Activated CD8-positive, alpha-beta memory T cell treated with anti-CD3 and anti-CD28 coated beads for 48 hours (primary cell): Measurements from ENCODE around the gene CDK5RAP2.

Experiments used
- DNase-seq, 3 experiments: peaks; one replicate each; pipeline ENCODE4 v3.0.0-alpha.2; 2020; ENCODE audit warnings: low read depth in 2 of 3, low spot score in 2 of 3

The CDK5RAP2 gene

DNA sequence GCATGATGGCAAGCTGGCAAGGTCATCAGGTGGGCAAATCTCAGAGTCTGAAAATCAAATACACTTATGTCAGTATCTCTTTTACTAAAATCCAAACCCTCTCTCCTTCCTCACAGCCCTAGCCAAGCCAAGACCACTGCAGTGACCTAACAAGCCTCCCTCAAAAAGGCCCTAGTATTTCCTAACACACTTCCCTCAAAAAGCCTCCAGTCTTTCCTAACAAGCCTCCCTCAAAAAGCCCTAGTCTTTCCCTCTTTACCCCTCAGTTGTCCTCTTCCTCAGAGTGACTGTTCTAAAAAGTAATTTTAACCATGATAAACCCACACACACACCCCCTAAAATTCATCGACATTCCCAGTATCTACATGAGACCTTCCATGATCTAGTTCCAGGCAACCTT lies 140.0 kb downstream of the CDK5RAP2 start:
- no peak for DNase-seq

DNA sequence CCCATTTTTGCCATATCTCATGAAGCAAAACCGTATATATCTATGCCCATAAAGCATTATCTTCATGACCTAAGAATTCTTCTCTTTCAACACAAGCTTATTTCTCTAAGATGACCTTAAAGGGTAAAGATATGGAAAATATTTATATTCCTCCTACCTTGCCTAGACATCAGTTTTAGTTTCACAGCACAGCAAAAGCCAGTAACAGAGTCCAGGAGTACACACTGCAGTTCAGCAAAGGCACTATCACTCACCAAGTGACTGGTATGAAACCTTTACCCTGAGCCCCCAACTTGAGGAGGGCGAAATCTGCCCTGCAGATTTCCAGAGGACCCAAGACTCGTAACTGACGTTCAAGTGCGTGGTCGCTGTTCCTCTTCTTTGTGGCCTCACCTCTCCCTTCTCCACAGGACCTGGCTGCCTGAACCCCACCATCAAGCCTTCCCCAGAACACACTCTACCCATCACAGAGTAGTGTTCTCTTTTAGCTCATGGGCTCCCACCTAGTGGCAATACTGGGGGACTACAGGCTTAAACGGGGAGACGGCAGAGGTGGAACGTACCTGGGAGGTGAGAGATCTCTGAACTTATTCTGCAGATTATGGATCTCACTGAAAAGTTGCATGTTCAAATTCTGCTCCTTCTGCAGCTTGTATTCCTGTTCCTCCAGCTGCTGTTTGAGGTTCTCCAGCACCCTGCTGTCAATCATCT lies 141.0 kb downstream of the CDK5RAP2 start:
- no peak for DNase-seq

DNA sequence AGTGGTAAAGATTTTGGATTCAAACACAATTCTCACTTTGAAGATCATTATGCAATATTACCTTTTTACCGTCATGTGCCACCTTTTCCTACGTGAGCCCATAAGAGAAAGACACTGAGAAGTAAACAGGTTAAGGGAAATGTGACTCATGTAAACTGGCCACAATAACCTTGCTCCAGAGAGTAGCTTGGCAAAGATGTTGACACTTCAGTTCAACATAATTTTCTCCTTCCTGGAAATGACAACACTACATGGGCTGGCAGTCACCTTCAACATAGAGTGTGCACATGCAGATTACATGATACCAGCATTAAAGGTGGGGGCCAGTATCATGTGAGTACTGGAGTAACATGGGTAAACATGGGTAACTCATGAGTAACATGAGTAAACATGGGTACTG lies 141.9 kb downstream of the CDK5RAP2 start:
- no peak for DNase-seq

DNA sequence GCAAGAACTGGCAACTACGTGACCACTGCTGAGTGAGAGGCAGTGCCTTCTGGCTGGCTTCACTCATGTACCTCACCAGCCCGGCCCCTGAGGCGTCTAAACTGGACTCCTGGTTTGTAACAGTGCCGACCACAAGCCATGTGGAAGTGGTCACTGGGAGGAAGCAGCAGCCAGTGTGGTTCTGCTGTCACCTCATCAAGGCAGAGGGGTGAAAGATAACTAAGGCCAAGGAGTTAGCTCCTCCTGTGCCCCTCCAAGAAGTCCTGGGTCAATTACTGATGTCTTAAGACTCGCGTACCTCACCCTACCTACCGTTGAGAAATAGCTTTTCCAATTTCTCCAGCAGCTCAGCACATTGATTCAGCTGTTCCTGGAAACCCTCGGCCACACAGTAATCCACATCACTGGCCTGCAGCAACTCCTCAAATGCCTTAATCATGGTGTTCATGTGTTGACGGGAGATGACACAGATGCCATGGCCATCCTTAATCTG lies 142.9 kb downstream of the CDK5RAP2 start:
- no peak for DNase-seq

DNA sequence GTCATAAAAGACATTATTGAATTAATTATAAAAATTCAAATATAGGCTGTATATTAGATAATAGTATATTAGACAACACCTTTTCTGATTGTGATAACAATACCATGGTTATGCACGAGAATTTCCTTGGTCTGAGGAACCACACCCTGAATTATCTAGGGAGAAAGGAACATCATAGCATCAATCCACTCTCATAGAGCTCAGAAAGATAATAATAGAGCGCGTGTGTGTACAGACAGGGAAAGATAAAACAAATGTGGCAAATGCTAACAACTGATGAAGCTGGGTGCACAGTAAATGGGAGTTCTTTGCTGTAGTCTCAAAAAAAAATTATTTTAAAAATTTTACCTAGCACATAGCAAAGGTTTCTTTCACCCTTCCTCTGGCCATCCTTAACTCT lies 143.5 kb downstream of the CDK5RAP2 start:
- no peak for DNase-seq

DNA sequence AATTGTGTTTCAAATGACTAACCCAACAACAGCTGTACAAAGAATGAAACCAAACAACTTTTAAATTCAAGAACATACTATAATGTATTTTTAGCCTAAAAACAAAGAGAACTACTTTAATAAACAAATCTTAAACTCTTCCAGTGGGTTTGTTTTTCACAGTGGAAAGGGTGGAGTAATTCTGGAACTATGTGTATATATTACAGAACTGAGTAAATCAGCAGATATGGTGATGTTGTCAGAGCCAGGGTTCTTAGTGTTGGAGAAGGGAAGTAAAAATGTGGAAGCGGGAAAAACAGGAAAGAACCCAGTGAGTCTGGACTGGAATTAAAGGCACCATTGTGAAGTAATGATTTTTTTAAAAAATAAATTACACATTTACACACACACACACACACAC lies 144.9 kb downstream of the CDK5RAP2 start:
- no peak for DNase-seq

DNA sequence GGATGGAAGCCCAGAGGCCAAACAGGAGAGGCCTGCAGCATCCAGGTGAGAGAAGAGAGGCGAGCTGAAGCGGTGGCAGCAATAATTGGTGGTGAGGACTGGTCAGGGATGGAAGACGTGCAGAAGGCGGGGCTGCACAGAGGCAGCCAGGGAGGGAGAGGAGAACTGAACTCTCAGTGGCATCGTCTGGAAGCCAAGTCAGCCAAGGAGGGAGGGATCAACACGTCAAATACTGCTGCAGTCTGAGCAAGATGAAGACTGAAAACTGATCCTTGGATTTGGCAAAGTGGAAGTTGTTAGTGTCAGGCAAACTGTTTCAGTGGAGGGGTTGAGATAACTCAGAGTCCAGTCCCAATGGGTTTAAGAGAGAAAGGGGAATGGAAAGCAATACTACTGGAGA lies 145.4 kb downstream of the CDK5RAP2 start:
- no peak for DNase-seq

DNA sequence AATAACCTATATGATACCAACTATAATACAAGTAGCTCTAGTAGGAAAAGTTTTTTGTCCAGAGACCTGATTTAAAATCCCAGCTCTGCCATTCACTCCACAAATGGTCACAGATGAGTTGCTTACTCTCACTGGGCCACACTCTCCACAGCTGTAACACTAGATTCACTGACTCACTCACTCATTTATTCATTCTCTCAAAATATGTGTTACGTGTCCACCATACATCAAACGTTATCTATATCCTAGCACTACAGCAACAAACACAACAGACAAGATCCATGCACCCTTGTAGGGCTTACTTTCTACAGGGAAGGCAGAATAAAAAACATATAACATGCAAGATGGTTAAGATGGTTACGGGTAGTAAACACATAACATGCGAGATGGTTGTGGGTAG lies 146.3 kb downstream of the CDK5RAP2 start:
- no peak for DNase-seq

DNA sequence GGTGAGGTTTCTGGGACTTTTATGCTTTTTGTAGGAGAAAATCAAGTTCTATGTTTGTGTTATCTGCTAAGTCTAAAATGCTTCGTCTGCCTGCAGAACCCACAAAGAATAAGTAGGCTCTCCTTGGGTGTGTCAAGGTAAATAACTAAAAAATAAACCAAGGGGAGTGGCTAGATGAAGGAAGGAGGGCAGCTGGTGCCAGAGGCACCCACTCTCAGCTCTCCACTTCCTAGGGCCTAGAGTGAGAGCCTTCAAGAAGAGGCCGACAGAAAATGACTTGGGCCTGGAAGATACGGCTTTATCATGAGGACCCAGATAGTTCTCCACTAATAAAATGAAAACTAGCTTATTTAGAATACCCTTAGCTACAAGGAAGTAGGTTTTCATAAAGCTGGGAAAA lies 147.4 kb downstream of the CDK5RAP2 start:
- no peak for DNase-seq

DNA sequence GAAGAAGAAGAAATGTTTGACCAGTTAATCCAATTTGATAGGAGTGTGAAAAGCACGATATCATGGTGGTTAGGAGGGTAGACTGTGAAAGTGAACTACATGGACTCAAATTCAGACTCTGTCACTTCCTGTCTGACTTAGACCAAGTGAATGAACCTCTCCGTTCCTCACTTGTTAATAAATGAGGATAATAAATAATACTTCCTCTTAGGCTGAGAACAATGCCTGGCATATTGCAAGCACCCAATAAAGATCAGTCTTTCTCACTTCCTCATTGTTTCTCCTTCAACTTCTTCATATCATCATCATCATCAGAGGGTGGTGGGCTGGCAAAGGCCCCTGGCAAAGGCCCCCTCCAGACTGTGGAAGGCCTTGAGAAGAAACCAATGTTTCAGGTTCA lies 148.7 kb downstream of the CDK5RAP2 start:
- DNase-seq: no peak

DNA sequence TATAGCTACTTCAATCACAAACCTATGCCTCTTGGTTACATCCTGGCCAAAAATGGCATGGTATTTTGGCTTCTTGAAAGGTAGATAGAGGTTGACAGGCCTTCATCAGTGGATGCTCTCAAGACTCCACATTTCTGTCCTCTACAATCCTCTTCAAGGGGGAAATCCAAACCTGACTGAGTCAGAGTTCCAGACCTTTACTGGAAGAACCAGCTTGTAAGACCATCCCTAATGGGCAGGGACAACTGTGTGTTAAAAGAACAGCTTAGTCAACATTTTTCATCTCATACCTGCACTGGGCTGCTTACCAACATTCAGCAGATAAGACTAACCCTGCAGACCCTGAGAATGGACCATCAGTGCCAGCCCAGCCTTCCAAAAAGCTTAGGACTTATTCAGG lies 155.7 kb downstream of the CDK5RAP2 start:
- DNase-seq: no peak

DNA sequence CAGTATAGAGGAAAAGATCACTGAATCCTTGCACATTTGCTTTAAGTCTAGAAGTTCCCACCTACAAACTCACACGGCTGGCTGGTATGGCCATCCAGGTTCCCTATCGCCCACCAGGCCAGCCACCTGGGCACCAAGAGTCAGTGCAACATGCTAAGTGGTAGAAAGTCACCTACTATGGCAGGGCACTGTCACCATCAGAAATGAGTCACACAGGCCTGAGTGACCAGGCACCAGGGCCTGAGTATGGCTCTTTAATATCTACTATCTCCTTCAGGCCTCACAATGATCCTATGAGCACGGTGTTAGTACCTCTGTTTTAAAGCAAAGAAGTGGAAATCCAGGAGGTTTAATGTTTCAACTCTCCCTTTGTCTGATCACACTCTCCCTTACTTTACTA lies 156.2 kb downstream of the CDK5RAP2 start:
- DNase-seq: no peak

DNA sequence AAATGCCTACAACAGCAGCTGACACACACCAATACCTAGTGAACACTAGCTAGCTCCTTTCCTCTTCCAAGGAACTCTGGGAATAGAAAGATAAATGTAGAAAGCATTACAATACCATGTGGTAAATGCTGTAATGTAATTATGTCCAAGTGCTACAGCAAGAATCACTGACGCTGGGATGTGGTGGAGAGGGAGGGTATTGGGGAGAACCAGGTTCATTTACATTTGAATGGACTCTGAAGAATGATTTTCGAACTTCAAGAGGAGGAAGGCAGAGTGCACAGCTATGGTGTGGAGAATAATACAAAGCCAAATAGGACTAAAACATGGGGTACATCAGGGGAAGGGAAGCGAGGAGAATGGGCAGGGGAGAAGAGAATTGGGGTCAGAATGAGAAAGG lies 158.0 kb downstream of the CDK5RAP2 start:
- DNase-seq: no peak

DNA sequence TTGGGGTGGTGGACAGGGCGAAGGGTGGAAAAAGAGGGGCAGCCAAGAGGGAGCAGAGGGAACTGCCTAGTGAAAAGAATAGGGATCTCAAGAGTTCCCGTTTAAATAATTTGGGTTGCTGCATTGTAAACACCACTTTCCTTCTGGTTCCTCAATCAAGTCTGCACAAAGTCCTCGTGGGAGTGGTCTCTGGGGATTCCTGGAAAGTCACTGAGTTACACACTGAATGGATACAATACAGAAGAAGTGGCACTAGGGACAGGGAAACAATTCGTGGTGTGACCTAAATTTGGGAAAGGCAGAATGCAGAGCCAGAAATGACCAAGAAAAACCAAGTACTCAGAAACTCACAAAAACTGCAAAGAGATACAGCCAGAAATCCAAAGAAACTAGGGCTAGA lies 161.7 kb downstream of the CDK5RAP2 start:
- no peak for DNase-seq

DNA sequence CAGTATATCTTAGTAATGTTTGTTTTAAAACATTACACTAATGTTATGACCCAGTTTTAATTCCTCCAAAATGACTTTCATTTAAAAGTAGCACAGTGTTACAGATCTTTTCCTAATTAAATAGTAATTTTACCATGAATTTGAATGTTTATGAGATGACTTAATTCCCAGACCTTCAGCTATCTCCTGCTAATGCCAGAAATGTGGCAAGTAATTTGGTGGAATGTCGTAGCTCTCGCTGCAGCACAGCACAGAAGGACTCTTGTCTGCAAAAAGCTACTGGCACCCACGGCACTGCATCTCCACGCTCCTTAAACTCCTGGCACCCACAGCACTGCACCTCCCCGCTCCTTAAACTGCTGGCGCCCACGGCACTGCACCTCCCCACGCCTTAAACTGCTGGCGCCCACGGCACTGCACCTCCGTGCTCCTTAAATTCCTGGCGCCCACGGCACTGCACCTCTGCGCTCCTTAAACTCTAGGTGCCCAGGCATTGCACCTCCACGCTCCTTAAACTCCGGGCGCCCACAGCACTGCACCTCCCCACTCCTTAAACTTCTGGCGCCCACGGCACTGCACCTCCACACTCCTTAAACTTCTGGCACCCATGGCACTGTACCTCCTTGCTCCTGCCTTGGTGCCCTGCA lies 163.1 kb downstream of the CDK5RAP2 start:
- no peak for DNase-seq

DNA sequence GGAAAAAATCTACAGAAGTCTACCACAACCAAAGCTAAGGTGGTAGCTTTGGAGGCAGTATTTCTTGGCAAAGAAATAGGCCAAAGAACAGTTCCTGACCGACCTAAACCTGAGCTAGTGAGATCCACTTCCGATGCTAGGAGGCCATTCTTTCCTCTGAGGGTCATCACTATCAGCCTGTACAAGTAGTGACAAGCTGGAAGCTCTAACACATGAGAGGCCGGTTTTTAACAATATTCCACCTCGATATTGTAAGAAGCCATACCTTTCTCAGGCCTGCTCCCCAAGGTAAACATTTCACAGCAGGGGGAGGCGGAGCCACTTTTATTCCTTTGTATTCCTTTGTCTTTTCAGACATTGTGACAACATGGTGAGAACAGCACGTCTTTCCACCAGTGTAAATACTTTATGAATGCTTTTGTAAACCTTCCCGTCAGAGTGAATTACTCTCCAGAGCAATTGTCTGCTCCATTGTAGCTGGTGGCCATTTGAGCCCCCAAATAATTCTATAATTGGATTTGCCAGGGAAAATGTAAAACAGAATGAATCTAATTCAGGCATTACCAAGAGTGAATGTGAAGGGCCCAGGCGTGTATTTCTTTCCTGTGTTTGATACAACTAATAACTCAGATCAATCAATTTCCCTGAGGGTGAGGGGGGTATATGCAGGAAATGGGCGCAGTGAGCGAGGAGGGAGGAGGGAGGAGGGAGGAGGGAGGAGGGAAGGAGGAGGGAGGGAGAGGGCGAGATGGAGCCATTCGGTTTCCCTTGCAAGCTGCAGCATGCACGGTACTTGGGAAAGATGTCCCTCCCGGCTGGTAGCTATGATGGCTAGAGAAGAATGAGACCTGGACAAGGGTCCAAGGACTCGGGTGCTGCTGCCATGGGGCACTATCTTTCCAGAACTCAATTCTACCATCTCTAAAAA lies 166.6 kb downstream of the CDK5RAP2 start:
- no peak for DNase-seq

DNA sequence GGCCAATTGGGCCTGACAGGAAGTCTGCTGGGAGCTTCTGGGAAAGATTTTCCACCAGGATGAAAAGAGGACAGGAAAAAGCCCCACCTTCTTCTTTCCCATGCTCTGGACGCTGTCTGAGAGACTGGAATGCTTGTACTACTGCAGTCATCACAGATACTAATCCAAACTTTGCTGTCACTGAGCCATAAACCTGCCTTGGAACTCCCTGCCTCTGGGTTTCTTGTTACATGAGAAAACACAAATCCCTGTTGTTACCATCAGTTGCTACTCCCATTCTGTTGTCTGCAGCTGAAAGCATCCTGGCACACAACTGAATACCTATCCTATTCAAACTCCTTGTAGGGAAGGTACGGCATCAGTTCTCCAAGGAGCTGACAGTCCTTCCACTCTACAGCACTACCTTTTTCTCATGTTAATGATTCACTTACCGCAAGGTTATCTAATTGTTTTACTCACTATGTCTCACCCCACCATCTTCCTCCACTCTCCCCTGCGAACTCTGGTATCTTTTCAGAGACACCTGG lies 167.5 kb downstream of the CDK5RAP2 start:
- no peak for DNase-seq

DNA sequence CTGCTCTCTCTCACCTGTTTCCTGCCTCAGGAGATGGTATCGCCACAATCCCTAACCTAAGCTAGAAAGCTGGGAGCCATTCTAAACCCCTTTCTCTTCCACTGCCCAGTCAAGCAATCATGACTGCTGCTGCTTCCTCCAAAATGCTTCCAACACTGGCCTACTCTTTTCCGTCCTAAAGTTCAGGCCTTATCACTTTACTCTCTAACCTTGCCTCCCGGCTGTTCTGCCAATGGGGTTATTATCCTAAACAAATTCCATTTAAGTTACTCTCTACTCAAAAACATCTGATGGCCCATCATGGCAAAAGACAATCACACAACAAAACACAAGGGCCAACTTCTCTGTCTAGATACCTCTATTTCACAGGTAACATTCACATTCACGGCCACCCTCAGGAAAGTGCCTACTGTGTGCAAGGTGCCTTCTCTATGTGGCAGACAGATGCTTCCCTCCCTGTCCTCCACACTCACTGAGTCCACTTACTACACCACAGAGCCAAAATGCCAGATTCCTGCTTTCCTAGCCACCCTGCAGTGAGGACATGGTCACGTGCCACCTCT lies 168.0 kb downstream of the CDK5RAP2 start:
- DNase-seq: no peak

DNA sequence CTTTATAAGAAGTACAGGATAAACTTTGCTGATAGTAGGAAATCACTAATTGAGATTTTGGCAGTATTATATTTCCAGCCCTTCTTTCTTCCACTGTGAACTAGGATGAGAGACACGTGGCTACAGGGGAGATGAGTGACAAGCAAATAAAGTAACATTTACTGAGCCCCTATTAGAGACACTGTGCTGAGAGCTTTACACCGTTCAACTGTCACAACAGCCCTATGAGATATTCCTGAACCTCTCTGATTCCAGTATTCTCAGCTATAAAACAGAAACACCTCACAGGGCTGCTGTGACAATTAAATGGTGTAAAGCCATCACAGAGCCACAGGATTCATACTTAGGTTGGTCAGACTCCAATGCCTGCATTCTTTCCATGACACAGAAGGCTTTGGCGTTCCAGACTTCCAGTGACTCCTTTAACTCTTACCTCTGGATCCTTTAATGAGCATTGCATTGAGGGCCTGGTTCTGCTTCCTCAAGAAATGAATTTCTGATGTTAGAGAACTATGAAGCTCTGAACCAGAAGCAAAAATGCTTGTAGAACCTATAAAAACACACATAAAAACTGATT lies 169.0 kb downstream of the CDK5RAP2 start:
- DNase-seq: no peak

DNA sequence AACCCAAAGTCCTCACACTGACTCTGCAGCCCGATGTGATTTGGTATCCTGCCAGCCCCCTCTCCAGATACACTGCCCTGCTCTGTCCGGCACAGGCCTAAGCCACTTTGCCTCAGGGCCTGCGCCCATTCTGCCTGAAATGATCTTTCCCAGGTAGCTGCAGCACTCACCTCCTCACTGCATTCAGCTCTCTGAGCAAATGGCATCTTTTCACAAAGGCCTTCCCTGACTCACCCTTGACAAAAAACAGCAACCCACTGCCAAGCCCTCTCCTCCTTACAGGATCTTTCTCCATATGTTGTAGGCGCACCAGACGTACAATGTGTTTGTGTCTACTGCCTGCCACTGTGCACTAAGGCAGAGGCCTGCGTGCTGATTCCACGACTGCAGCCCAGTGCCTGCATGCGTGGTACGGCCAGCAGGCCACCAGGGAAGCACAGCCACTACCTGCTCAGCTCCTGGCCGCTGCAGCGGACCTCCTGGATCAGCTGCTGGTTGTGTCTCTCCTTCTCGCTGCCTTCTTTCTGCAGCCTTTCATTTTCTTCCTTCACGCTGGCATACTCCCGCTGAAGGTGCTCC lies 171.2 kb downstream of the CDK5RAP2 start:
- DNase-seq: no peak

DNA sequence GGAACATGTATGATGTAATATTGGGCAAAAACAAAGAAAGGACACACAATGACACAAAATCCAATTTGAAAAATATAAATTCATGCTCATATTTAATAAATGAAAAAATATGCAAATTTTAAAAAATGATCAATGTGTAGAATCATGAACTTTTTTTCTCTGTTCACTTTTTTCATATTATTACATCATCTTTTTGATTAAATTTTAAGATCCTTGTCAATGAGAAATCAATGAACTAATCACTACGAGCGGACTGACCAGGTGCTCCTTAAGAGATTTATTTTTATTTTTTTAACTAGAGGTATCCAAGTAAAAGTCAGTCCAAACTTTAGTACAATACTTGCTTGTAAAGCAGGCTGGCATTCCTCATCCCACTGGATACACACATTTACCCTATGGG lies 174.1 kb downstream of the CDK5RAP2 start:
- no peak for DNase-seq
